ENCODE data around the gene FTSJ3.

Gene FTSJ3

DNA sequence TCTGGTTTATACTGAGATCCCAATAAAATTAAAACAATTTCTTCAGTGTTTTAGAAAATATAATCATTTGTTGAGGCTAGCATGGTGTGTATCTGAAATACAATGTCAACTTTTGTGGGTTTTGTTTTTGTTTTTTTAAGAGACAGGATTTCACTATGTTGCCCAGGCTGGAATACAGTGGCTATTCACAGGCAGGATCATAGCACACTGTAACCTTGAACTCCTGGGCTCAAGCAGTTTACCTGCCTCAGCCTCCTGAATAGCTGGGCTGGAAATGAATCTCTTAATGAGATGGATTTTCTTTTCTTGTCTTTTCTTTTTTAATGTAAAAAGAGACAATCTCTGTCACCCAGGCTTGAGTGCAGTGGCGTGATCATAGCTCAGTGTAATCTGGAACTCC lies 41.3 kb downstream of the FTSJ3 start:
- no peak for DNase-seq (ENCODE audit: low spot score)

GRCh38 chr17:63785556-63785955 lies 41.9 kb downstream of the FTSJ3 start:
- no peak for DNase-seq (ENCODE audit: low spot score)

DNA sequence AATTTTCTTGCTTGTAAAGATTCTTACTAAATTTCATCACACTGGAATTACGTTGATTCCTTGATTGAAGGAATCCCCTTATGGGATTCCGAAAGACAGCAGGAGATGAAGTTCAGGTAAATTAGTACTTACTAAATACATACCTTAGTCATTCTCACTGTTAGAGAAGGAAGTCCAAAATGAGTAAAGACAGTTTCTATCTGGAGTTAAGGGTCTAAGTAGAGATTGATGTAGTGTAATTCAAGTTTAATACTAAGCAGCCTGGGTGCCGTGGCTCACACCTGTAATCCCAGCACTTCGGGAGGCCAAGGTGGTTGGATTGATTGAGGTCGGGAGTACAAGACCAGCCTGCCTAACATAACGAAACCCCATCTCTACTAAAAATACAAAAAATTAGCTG lies 43.9 kb downstream of the FTSJ3 start:
- DNase-seq (ENCODE audit: low spot score): no peak

- DNase-seq (ENCODE audit: low spot score): no peak
Observed at GRCh38 chr17:63780928-63781327, 46.5 kb downstream of the FTSJ3 start.

DNA sequence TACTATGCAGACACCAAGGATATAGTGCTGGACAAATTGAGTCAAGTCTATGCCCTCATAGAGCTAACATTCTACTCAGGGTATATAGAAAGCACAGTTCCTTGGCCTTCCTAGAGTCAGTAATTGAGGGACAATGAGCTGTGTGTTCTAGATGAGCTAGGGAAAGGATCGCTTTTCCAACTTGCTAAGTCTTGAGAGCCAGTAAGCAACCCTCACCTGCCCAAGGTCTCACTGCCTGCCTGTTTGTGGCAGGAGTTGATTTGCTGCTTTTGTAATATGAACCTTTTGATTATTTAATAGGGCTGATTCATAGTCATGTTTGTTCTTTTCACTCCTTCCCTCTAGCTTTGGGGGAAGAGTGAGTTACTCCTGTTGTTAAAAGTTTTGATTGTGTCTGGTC lies 47.0 kb downstream of the FTSJ3 start:
- no peak for DNase-seq (ENCODE audit: low spot score)

DNA sequence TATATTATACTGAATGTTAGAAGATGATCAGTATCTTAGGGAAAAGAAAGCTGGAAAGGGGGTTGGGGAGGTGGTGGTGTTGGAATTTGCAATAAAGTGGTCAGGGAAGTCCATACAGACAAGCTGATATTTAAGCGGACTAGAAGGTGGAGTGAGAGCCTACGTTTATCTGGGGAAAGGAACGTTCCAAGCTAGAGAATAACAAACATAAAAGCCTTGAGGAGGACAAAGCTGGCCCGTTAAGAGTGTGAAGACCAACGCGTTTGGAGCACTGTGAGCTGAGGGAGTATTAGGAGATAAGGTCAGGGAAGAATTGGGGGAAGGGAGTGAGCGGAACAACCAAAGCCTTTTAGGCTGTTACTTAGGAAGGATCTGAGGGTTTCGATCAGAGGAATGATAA lies 52.0 kb downstream of the FTSJ3 start:
- no peak for DNase-seq (ENCODE audit: low spot score)

- DNase-seq (ENCODE audit: low spot score): no peak
Observed at GRCh38 chr17:63774969-63775265, 52.5 kb downstream of the FTSJ3 start.

DNA sequence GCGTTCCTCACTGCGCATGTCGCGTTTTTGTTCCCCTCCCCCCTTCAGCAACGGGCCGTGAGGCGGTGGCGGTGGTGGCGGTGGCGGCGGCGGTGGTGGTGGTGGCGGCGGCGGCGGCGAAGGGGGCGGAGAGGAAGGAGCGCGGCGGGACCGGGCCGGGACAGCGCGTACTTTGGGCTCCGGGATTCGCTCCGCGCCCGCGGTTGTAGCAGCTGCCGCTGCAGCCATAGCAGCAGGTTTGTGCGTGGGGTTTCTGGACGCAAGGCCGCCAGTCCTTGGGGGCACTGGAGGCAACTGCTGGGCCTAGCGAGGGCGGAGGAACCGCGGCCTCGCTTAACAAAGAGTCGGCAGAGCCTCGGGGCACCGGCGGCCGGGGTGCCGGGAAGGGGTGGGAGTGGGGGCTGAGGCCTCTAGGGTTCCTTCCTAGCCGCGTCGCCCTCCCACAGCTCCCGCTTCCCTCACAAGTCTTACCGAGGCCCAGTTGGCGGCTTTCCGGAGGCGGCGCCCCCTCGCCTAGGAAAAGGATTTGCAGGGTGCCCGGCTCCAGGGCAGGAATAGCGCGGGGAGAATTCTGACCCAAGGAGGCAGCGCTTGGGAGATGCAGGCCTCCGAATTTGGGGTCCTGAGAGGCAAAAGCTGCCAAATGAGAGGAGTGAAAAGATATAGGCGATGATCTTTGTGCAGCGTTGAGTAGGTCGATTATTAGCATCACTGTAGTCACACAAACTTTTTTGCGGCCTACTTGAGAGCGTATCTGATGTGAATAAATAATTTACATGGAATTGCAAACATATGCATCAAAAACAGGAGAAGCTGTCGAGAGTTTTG lies 53.1 kb downstream of the FTSJ3 start, which contains the start of gene DDX42:
Gene DDX42, plus strand, starts transcription at position 30 of the 828 bp plus-strand sequence. CDS start 12,880 bp downstream, outside the sequence.
- no peak for DNase-seq (ENCODE audit: low spot score)

DNA sequence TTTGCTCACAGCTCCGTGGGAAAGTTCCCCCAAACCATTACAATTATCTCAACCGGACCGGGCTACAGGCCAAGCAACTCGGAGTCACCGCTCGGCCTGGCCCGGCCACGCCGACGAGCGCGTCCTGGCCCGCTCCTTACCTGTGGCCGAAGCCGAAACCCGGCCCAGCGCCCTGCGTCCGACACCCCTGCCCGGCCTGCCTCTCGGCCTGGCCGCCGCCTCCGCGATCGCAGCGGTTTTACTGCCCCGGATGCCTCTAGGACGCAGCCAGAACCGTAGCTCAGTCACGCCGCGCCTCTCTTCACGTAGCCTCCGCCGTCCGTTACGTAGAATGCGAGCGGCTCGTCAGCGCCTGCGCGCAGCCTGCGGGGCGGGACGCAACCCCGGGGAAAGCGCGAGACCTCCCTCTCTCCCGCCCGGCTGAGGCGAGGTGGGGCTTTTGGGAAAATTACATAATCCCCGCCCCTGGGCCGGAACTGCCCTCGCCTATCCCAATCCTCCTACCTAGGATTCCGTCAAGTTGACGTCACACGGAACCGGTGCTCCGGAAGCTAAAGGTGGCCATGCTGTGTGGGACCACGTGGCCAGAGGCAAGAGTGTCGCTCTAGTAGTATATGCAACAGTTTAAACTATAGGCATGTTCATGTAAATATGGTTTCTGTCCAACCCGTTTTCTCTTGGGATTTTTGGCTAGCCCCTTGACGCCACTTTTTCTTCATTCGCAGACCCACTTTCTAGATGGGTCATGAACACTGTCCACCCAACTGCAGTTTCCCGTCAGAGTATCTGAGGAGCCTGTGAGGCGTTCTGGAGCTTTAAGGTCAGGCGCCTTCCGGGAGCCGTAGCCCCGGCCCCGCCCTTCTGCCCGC lies 54.0 kb downstream of the FTSJ3 start, which contains the start of gene CCDC47:
Gene CCDC47, minus strand, starts transcription at position 326 of the 869 bp plus-strand sequence. CDS start 7,422 bp downstream, outside the sequence.
- peak; percentile 99 for DNase-seq (ENCODE audit: low spot score)

DNA sequence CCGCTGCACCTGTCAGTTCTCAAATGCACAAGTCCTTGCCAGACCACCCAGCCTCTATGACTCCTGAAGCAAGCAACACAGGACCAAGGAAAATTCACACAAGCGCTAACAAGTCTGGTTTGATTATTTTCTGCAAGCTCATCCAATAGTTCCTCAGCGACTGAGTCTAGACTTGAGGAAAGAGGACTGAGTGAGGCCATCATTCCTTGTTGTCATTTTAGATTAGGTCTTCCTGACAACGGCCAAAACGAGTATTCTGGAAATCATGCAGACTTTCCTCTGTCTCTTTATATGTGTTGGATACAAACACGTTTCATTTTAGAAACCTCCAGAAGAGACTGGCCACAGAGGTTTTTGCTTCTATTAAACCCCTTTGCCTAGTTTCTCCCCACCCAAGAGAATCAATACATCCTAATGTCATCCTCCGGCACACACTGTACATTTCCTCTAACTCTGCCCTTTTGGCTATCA lies 54.6 kb downstream of the FTSJ3 start:
- no peak for DNase-seq (ENCODE audit: low spot score)
